Stimulated activated CD4-positive, alpha-beta T cell treated with anti-CD3 and anti-CD28 coated beads, TNF-alpha, amount 100 ng/mL, for 24 hours (primary cell): Measurements from ENCODE around the gene SOX12.
A peak's percentile ranks its signal among the peaks of the same experiment; 100 is the strongest.

Experiments
- DNase-seq, 3 experiments: peaks; one replicate each; pipeline ENCODE4 v3.0.0-alpha.2; 2020; ENCODE audit warnings: low read depth in 3 of 3

Gene SOX12

GRCh38 chr20:301886-302848 lies 23.2 kb upstream of the SOX12 start:
- DNase-seq = no peak

GRCh38 chr20:305745-306144 lies 19.6 kb upstream of the SOX12 start:
- no peak for DNase-seq

GRCh38 chr20:308427-309038 lies 16.8 kb upstream of the SOX12 start:
- no peak for DNase-seq

GRCh38 chr20:309306-309840 lies 16.0 kb upstream of the SOX12 start:
- no peak for DNase-seq

GRCh38 chr20:309841-310644 lies 15.3 kb upstream of the SOX12 start:
- peak; percentile 69 to 89 (median 71) for DNase-seq

- no peak for DNase-seq
Observed at GRCh38 chr20:310645-311044, 14.7 kb upstream of the SOX12 start.

GRCh38 chr20:311609-312008 lies 13.7 kb upstream of the SOX12 start:
- DNase-seq = no peak

GRCh38 chr20:312067-312466 lies 13.3 kb upstream of the SOX12 start:
- no peak for DNase-seq

GRCh38 chr20:312866-313265 lies 12.5 kb upstream of the SOX12 start:
- no peak for DNase-seq

- no peak for DNase-seq
Observed at GRCh38 chr20:313402-313801, 11.9 kb upstream of the SOX12 start.

GRCh38 chr20:313948-314347 lies 11.4 kb upstream of the SOX12 start:
- no peak for DNase-seq

GRCh38 chr20:316316-317068 lies 8.9 kb upstream of the SOX12 start:
- DNase-seq = no peak

GRCh38 chr20:324177-325044 lies 941 bp upstream of the SOX12 start:
- DNase-seq = peak; percentile 81 to 92 (median 81)

- DNase-seq = peak in 1 of 3 experiments; percentile 45
Observed at GRCh38 chr20:325889-326644, 715 bp downstream of the SOX12 start.

GRCh38 chr20:326645-327185 lies 1.4 kb downstream of the SOX12 start:
- no peak for DNase-seq

- peak in 1 of 3 experiments; percentile 69 for DNase-seq
Observed at GRCh38 chr20:327186-328026, 2.1 kb downstream of the SOX12 start.

GRCh38 chr20:328027-328974 lies 2.9 kb downstream of the SOX12 start:
- DNase-seq = no peak
